ENCODE data around the gene MYH15. TPM values are rescaled to one million over a fixed set of nuclear protein-coding genes. Genes with fewer than 3 reads are reported as not detected.

Gene MYH15
- total RNA-seq, 2 experiments from 2014 or later = 0.46 to 0.57 TPM

- H3K27ac ChIP-seq (ENCODE audit: low read depth, low read length, poor library complexity, severe bottlenecking) = no peak overlapping the region
- TF ChIP-seq EZH2phosphoT487 (IDR thresholded peaks at IDR 0.05; ENCODE audit: borderline replicate concordance, low read depth, low read length) = no peak
- TF ChIP-seq CTCF (conservative IDR thresholded peaks at IDR 0.05; ENCODE audit: low read length) = no peak
- no peaks in the 10 kb centered on the region for H3K4me1 ChIP-seq (ENCODE audit: insufficient read depth, low read length, poor library complexity, severe bottlenecking)
- intact Hi-C loops (cut with micrococcal nuclease; ENCODE audit: unreplicated experiment) = no loop called here
- H3K4me3 ChIP-seq (ENCODE audit: low read depth, low read length, poor library complexity, severe bottlenecking) = no peak overlapping the region
- no peak overlapping the region for H3K4me2 ChIP-seq (ENCODE audit: low read length)
- DNase-seq (ENCODE audit: low spot score) = no peak
- BruUV-seq (replicated peaks) = no TSS peak
- H3K36me3 ChIP-seq (ENCODE audit: insufficient read depth, low read length) = no peaks in the 10 kb centered on the region
- ChIA-PET POLR2A (no interaction called here), CTCF (ENCODE audit: unreplicated experiment) (no interaction called here)
- H3K9me2 ChIP-seq (ENCODE audit: insufficient read depth, low read length) = no peaks in the 10 kb centered on the region
- no peaks in the 10 kb centered on the region for H3K79me2 ChIP-seq (ENCODE audit: insufficient read depth, low read depth, low read length)
- H3K9me3 ChIP-seq (ENCODE audit: low read length) = no peaks in the 10 kb centered on the region
- H2AFZ ChIP-seq (ENCODE audit: low read length) = no peak overlapping the region
- H4K20me1 ChIP-seq (ENCODE audit: insufficient read depth, low read length) = no peaks in the 10 kb centered on the region
These were observed 178.6 kb downstream of the MYH15 start for GRCh38 chr3:108331792-108332191.

Other genes starting within 250 kb of the MYH15 start
- not detected in 2 replicates for gene HHLA2, start 214.0 kb downstream of the MYH15 start, total RNA-seq (2014; rRNA removed; shearing (Covaris generic))
- not detected in 2 replicates for gene HHLA2, start 214.0 kb downstream of the MYH15 start, total RNA-seq (2022)
- 71.9 and 74.1 TPM in 2 replicates for gene CIP2A, start 78.8 kb upstream of the MYH15 start, total RNA-seq (2014; rRNA removed; shearing (Covaris generic))
- gene CIP2A, start 78.8 kb upstream of the MYH15 start, total RNA-seq (2022) = 71.6 and 77.2 TPM in 2 replicates
- gene DZIP3, start 79.1 kb upstream of the MYH15 start, total RNA-seq (2014; rRNA removed; shearing (Covaris generic)) = 14.5 and 16.6 TPM in 2 replicates
- 30.9 and 31.8 TPM in 2 replicates for gene DZIP3, start 79.1 kb upstream of the MYH15 start, total RNA-seq (2022)
- gene RETNLB, start 246.8 kb upstream of the MYH15 start, total RNA-seq (2014; rRNA removed; shearing (Covaris generic)) = not detected in 2 replicates
- gene RETNLB, start 246.8 kb upstream of the MYH15 start, total RNA-seq (2022) = not detected in 2 replicates

All from OCI-LY7 (cell line).